ENCODE results near the gene MIEF2. TPM values are rescaled to one million over a fixed set of nuclear protein-coding genes. Genes with fewer than 3 reads are reported as not detected.
"Not testable (repeated sequence)": the region's sequence is repeated elsewhere in the genome, so short reads cannot be mapped to it uniquely, and the experiment has no call there.

MIEF2 gene
- total RNA-seq: 1 to 10 TPM; 6.0 to 7.1 TPM

- Mint-ChIP-seq H3K9me3 (no peaks in the 10 kb centered on the region), H3K4me1 (ENCODE audit: low read depth) (peaks cover 30% of the 10 kb centered on the region), H3K36me3 (ENCODE audit: low read depth) (peaks cover 2% of the 10 kb centered on the region), H3K27ac (peak within 1 kb of the TSS; percentile 73), H3K4me3 (peak within 1 kb of the TSS; percentile 78), H3K27me3 (ENCODE audit: low read depth) (no peaks in the 10 kb centered on the region)
- intact Hi-C loops (cut with micrococcal nuclease): loop anchor here (1.0 to 10.0 kb wide), 5 partner anchors 55 to 306 kb away; partner anchors contain the start of genes ALKBH5, DRC3, SHMT1 and SMCR8
- DNase-seq: peak; percentile 95
- CTCF ChIA-PET: interaction anchor here (0.6 to 1.1 kb wide), 3 partner anchors 42 to 365 kb away, joined by 3 to 5 read pairs (median 5); partner anchors contain the start of gene TOP3A
Observed at GRCh38 chr17:18260332-18261145, at the start of gene MIEF2. MIEF2 (plus strand) TSS chr17:18260662; CDS start chr17:18262721, 2,059 bp downstream.

- no peaks in the 10 kb centered on the region for H3K9me3 Mint-ChIP-seq
- CTCF ChIA-PET: no interaction called here
- no peak overlapping the region for H3K4me3 Mint-ChIP-seq
- no peaks in the 10 kb centered on the region for H3K4me1 Mint-ChIP-seq (ENCODE audit: low read depth)
- intact Hi-C loops (cut with micrococcal nuclease): loop anchor here (10.0 kb wide), 1 partner anchor 351 kb away; no protein-coding TSS in a partner anchor
- no peaks in the 10 kb centered on the region for H3K27me3 Mint-ChIP-seq (ENCODE audit: low read depth)
- H3K27ac Mint-ChIP-seq: no peak overlapping the region
- H3K36me3 Mint-ChIP-seq (ENCODE audit: low read depth): peaks cover 7% of the 10 kb centered on the region
- DNase-seq: no peak
Observed at GRCh38 chr17:18213666-18214270, 46.7 kb upstream of the MIEF2 start.

- H3K27me3 Mint-ChIP-seq (ENCODE audit: low read depth); H3K9me3 Mint-ChIP-seq; H3K4me1 Mint-ChIP-seq (ENCODE audit: low read depth); H3K4me3 Mint-ChIP-seq; H3K36me3 Mint-ChIP-seq (ENCODE audit: low read depth); DNase-seq; H3K27ac Mint-ChIP-seq: not testable (repeated sequence)
- intact Hi-C loops (cut with micrococcal nuclease): loop anchor here (1.0 to 10.0 kb wide), 3 partner anchors 42 to 348 kb away; partner anchors contain the start of gene FLII
- CTCF ChIA-PET: interaction anchor here (0.6 to 2.4 kb wide), 8 partner anchors 13 to 110 kb away, joined by 3 to 8 read pairs (median 4); partner anchors contain the start of gene ALKBH5
Observed at GRCh38 chr17:18216906-18217305, 43.6 kb upstream of the MIEF2 start.

DNA sequence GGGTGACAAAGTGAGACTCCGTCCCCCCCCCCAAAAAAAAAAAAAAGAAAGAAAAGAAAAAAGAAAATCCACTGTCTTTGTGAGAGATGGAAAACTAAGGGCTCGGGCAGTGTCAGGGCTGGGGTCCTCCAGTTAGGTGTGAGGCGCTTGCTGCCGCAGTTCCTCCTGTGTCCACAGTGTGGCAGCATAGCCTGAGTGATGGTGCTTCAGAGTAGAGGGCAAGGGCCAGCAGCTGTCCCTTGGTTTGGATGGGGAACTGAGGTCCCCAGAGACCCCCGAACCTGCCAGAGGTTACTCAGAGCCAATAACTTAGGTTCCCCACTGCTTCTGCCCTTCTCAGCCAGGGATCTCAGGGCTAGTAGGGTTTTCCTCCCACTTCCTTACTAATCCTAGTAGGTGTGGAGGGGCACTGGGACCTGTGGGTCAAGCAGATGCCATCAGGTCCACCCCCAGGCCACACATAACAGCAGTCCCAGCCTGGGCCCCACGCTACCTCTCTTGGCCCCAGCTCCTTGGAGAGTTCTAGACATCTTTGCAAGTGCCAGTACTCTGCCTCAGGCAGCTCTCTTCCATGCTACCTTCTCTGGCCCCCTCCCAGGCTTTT lies 42.9 kb upstream of the MIEF2 start:
- H3K4me1 Mint-ChIP-seq (ENCODE audit: low read depth): no peaks in the 10 kb centered on the region
- intact Hi-C loops (cut with micrococcal nuclease): loop anchor here (1.0 to 10.0 kb wide), 3 partner anchors 41 to 347 kb away; partner anchors contain the start of gene FLII
- H3K27me3 Mint-ChIP-seq (ENCODE audit: low read depth): no peaks in the 10 kb centered on the region
- peak; percentile 87 for DNase-seq
- no peaks in the 10 kb centered on the region for H3K36me3 Mint-ChIP-seq (ENCODE audit: low read depth)
- H3K9me3 Mint-ChIP-seq: no peaks in the 10 kb centered on the region
- no peak overlapping the region for H3K27ac Mint-ChIP-seq
- CTCF ChIA-PET: interaction anchor here (0.6 to 2.4 kb wide), 12 partner anchors 12 to 111 kb away, joined by 3 to 8 read pairs (median 4); partner anchors contain the start of gene ALKBH5
- no peak overlapping the region for H3K4me3 Mint-ChIP-seq

- H3K27ac Mint-ChIP-seq: no peak overlapping the region
- no peak overlapping the region for H3K4me3 Mint-ChIP-seq
- intact Hi-C loops (cut with micrococcal nuclease): loop anchor here (10.0 kb wide), 1 partner anchor 346 kb away; no protein-coding TSS in a partner anchor
- H3K9me3 Mint-ChIP-seq: no peaks in the 10 kb centered on the region
- no peaks in the 10 kb centered on the region for H3K4me1 Mint-ChIP-seq (ENCODE audit: low read depth)
- CTCF ChIA-PET: interaction anchor here (1.1 to 2.1 kb wide), 4 partner anchors 11 to 109 kb away, joined by 3 to 7 read pairs (median 4); no protein-coding TSS in a partner anchor
- H3K27me3 Mint-ChIP-seq (ENCODE audit: low read depth): no peaks in the 10 kb centered on the region
- H3K36me3 Mint-ChIP-seq (ENCODE audit: low read depth): no peaks in the 10 kb centered on the region
- DNase-seq: no peak
Observed at GRCh38 chr17:18218756-18219415, 41.6 kb upstream of the MIEF2 start.

DNA sequence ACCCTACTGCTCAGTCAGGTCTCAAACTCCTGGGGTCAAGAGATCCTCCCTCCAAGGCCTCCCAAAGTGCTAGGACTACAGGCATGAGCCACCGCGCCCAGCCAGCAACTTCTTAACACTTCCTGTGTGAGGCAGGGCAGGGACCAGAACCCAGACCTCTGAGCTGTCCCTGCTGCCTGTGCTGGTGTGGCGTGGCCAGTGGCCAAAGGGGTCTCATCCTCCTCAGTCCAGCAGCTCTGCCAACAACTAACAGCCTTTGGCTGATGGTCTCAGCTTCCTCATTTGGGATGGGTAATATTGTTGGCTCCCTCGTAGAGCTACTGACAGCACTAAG lies 36.4 kb upstream of the MIEF2 start:
- CTCF ChIA-PET: interaction anchor here (1.1 kb wide), 1 partner anchor 82 kb away, joined by 3 read pairs; no protein-coding TSS in a partner anchor
- intact Hi-C loops (cut with micrococcal nuclease): no loop called here
- DNase-seq: no peak
- Mint-ChIP-seq H3K27me3 (ENCODE audit: low read depth) (no peaks in the 10 kb centered on the region), H3K4me3 (no peak overlapping the region), H3K36me3 (ENCODE audit: low read depth) (no peaks in the 10 kb centered on the region), H3K4me1 (ENCODE audit: low read depth) (peaks cover 24% of the 10 kb centered on the region), H3K27ac (no peak overlapping the region), H3K9me3 (no peaks in the 10 kb centered on the region)

DNA sequence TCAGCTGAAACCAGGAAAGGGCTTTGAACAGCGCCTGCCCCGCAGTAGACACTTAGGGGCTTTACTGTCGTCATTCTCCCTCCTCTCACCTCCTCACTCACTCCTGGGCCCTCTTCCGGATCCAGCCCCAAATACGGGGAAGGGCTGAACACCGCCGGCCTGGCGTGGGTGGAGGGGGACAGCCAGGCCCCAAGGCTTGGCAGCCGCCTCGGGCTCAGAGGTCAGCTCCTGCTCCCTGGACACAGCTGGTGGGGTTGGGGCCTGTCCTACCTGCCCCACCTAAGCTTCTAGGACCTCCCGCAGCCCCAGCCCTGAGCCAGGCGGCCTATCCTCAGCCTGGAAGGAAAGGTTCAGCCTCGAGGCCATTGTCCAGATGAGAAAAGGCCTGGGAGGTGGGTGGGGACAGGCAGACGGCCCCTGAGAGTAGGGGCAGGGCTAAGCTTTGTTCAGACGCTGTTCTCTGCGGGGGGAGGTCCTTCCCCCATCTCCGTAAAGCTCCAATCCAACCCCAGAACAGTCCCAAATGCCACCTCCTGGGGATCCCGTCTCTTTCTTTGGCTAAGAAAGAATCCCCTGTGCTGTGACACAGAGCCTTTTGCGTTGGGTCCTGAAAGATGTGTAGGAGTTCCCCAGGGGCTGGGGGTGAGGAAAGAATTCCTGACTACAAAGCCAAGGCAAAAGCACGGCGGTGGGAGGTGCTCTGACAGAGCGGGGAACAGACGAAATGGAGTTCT lies 35.9 kb upstream of the MIEF2 start:
- intact Hi-C loops (cut with micrococcal nuclease): loop anchor here (1.0 kb wide), 3 partner anchors 34 to 91 kb away; partner anchors contain the start of genes ALKBH5, FLII and SMCR8
- Mint-ChIP-seq H3K36me3 (ENCODE audit: low read depth) (no peaks in the 10 kb centered on the region), H3K27ac (no peak overlapping the region), H3K4me1 (ENCODE audit: low read depth) (peaks cover 24% of the 10 kb centered on the region), H3K27me3 (ENCODE audit: low read depth) (no peaks in the 10 kb centered on the region), H3K9me3 (no peaks in the 10 kb centered on the region), H3K4me3 (peak overlapping the region; percentile 70)
- CTCF ChIA-PET: interaction anchor here (1.1 kb wide), 1 partner anchor 83 kb away, joined by 3 read pairs; no protein-coding TSS in a partner anchor
- no peak for DNase-seq

DNA sequence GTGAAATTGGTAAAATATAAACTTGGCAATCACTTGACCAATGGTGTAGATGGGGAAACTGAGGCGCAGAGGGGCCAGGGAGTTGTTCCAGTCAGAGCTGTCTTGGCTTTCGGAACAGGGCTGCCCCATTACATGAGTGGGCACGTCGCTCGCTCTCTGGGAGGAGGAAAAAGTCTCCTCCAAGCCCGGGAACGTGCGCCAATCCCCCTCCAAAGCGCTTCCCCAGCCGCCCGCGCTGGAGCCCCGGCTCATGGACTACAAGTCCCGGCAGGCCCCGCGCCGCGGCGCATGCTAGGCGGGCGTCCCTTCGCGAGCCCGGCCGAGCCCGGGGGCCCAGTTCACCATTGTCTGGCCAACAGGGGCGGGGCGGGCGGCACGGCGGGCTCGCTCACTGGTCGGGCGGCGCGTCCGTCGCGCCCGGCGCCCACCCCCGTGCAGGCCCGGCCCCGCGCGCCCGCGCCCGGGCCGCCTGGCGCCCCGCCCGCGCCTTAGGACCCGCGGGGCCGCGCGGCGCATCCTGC lies 35.3 kb upstream of the MIEF2 start, which contains the start of gene LLGL1:
Gene LLGL1, plus strand, starts transcription at position 515 of the 521 bp plus-strand sequence. CDS start 48 bp downstream, outside the sequence.
- CTCF ChIA-PET: no interaction called here
- intact Hi-C loops (cut with micrococcal nuclease): loop anchor here (1.0 kb wide), 3 partner anchors 33 to 90 kb away; partner anchors contain the start of genes ALKBH5, FLII and SMCR8

DNA sequence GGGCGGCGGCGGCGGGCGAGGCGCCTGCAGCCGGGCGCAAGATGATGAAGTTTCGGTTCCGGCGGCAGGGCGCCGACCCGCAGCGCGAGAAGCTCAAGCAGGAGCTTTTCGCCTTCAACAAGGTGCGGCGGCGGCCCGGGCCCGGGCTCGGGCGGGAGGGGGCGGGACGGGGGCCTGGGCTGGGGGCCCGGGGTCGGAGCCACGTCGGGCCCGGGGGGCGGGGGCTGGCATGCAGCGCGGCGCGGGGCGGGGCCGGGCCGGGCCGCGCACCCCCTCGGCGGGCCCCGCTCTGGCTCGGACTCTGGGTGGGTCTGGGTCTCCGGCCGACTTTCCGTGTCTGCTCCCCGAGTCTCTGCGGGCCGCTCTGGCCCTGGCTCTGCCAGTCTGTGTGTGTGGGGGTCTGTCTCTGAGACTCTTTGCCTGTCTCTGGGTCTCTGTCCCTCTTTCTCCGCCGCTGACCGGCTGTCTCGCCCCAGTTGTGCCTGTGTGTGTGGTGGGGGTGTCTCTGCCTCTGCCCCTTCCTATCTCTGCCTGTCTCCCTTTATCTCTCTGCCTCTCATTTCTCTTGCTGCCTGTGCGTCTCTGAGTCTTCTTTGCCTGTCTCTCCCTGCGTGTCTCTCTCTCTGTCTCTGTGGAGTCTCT lies 34.7 kb upstream of the MIEF2 start:
- CTCF ChIA-PET: no interaction called here
- no peaks in the 10 kb centered on the region for H3K27me3 Mint-ChIP-seq (ENCODE audit: low read depth)
- H3K27ac Mint-ChIP-seq: peak overlapping the region; percentile 0
- no peaks in the 10 kb centered on the region for H3K36me3 Mint-ChIP-seq (ENCODE audit: low read depth)
- no peaks in the 10 kb centered on the region for H3K9me3 Mint-ChIP-seq
- H3K4me1 Mint-ChIP-seq (ENCODE audit: low read depth): peaks cover 24% of the 10 kb centered on the region
- peak overlapping the region; percentile 91 for H3K4me3 Mint-ChIP-seq
- intact Hi-C loops (cut with micrococcal nuclease): loop anchor here (1.0 kb wide), 3 partner anchors 33 to 90 kb away; partner anchors contain the start of genes ALKBH5, FLII and SMCR8
- peak; percentile 15 for DNase-seq

More for the DNA sequence above, 35.3 kb upstream of the MIEF2 start, which contains the start of gene LLGL1:
- H3K27me3 Mint-ChIP-seq (ENCODE audit: low read depth): no peaks in the 10 kb centered on the region
- H3K9me3 Mint-ChIP-seq: no peaks in the 10 kb centered on the region
- peaks cover 24% of the 10 kb centered on the region for H3K4me1 Mint-ChIP-seq (ENCODE audit: low read depth)
- no peaks in the 10 kb centered on the region for H3K36me3 Mint-ChIP-seq (ENCODE audit: low read depth)
- H3K27ac Mint-ChIP-seq: peak within 1 kb of the TSS; percentile 0
- DNase-seq: peak; percentile 97
- H3K4me3 Mint-ChIP-seq: peak within 1 kb of the TSS; percentile 91

GRCh38 chr17:18226284-18226945 lies 34.0 kb upstream of the MIEF2 start:
- Mint-ChIP-seq H3K27ac (peak overlapping the region; percentile 0), H3K9me3 (no peaks in the 10 kb centered on the region), H3K36me3 (ENCODE audit: low read depth) (no peaks in the 10 kb centered on the region), H3K4me3 (peak overlapping the region; percentile 91), H3K4me1 (ENCODE audit: low read depth) (peaks cover 24% of the 10 kb centered on the region), H3K27me3 (ENCODE audit: low read depth) (no peaks in the 10 kb centered on the region)
- intact Hi-C loops (cut with micrococcal nuclease): no loop called here
- no peak for DNase-seq
- CTCF ChIA-PET: no interaction called here
